Stimulated activated CD4-positive, alpha-beta T cell treated with anti-CD3 and anti-CD28 coated beads, Interleukin-4, amount 100 ng/mL, for 48 hours (primary cell): ENCODE results near the gene MAP2K5.
"Not testable (repeated sequence)": the region's sequence is repeated elsewhere in the genome, so short reads cannot be mapped to it uniquely, and the experiment has no call there.

Source experiments
- DNase-seq, 2 donors: peaks; one replicate each; pipeline ENCODE4 v3.0.0-alpha.2; 2020; ENCODE audit warnings: low read depth in 2 of 2

The MAP2K5 gene

DNA sequence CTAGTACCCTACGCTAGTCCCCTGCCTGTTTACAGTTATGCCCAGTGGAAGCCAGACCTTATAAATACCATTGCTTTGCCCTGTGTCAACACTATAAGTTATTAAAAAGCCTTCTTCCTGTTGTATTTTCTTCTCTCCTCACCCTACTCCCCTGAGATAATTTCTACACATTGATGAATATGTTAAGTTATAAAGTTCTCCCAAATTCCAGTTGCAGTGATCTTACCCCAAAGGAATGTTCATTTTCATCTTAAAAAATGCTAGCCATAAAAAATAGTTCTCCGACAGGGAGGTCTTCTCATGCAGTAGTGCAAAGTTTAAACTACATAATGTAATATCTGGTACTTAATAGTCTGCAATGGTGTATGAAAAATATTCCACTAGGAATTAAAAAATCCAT is 58.6 kb downstream of the MAP2K5 start:
- no peak for DNase-seq

GRCh38 chr15:67603063-67603462 is 60.6 kb downstream of the MAP2K5 start:
- no peak for DNase-seq

- no peak for DNase-seq
These were observed 63.4 kb downstream of the MAP2K5 start for GRCh38 chr15:67605871-67606270.

GRCh38 chr15:67606742-67607141 is 64.2 kb downstream of the MAP2K5 start:
- DNase-seq, result no peak

DNA sequence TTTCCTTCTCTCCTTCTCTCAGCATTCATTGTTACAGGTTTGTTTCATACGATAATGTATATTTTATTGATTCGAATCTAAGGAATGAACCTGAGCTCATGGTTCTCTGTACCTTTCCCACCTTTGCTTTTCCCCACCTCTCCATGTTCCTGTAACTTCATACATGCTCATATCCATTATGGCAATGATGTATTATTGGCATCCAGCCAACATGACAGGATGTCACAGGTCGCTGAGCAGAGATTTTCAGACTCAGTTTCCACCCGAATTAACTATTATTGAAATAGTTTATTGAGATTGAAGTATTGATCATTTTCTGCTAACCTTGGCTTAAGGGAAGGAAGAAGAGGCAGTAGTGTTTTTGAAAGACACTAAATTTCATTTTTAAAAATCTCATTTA is 64.8 kb downstream of the MAP2K5 start:
- no peak for DNase-seq

- no peak for DNase-seq
These were observed 65.6 kb downstream of the MAP2K5 start for GRCh38 chr15:67607959-67608637.

GRCh38 chr15:67608638-67608959 is 66.1 kb downstream of the MAP2K5 start:
- DNase-seq, result no peak

- no peak for DNase-seq
These were observed 69.2 kb downstream of the MAP2K5 start for GRCh38 chr15:67611370-67612369.

DNA sequence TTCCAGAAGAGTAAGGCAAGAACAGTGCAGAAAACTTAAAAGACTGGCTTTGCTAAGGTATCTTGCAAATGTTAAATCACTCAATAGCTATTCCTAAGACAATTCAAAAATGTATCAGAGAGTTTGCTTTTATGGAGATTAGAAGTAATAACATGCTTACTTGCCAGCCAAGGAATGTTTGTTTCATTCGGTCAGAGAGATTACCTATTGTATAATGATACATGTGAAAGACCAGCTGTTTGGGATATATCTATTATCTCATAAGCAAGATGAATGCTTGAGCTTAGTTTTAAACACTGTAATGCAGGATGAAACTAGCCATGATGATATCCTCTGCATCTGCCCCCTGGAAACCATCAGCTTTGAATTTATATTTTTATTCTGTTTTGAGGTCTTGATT is 70.7 kb downstream of the MAP2K5 start:
- DNase-seq, result no peak

DNA sequence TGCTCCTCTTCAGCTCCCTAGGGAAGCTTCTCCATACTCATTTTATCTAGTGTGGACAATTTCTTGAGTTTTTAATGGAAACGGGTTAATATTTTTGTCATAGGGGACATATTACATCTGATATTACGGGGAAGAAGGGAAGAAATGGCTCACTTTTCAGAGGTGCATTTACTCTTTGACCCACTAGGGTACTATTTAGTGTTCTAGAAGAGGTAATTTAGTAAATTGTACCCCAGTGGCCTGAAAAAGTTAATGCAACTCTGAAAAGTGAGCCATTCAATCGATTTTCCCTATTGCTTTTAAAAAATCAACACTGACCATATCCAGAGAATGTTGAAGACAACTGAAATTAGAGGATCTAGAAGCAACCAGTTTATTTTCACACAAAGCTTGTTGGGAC is 71.2 kb downstream of the MAP2K5 start:
- no peak for DNase-seq

DNA sequence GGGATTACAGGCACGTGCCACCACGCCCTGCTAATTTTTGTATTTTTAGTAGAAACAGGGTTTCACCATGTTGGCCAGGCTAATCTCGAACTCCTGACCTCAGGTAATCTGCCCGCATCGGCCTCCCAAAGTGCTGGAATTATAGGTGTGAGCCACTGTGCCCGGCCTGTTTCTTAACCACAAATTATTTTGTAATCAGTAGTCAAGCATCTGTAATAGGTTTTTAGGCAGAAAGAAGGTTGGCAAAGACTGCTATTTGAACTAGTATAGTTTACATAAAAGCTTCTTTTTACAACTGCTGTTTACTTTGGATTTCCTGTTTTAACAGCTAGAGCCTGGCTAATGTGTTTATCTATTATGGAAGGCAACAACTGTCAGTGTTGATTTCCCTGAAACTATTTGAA is 72.6 kb downstream of the MAP2K5 start:
- DNase-seq, result not testable (repeated sequence)

- DNase-seq, result no peak
These were observed 75.8 kb downstream of the MAP2K5 start for GRCh38 chr15:67618297-67618696.

- DNase-seq, result no peak
These were observed 79.6 kb downstream of the MAP2K5 start for GRCh38 chr15:67622110-67622509.

DNA sequence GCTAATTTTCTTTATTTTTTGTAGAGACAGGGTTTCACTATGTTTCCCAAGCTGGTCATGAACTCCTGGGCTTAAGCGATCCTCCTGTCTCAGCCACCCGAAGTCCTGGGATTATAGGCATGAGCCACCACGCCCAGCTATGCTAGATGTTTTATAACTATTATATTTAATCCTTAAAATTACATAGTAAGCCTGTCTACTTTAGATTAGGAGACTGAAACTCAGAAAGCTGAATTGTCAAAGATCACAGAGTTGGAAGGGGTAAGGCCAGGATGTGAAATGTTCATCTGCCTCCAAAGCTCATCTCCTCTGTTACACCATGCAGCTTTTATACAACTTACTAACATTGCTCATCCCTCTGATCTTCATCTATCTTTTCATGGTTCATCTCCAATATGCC is 89.8 kb downstream of the MAP2K5 start:
- DNase-seq, result no peak

GRCh38 chr15:67635950-67636349 is 93.4 kb downstream of the MAP2K5 start:
- DNase-seq, result not testable (repeated sequence)

DNA sequence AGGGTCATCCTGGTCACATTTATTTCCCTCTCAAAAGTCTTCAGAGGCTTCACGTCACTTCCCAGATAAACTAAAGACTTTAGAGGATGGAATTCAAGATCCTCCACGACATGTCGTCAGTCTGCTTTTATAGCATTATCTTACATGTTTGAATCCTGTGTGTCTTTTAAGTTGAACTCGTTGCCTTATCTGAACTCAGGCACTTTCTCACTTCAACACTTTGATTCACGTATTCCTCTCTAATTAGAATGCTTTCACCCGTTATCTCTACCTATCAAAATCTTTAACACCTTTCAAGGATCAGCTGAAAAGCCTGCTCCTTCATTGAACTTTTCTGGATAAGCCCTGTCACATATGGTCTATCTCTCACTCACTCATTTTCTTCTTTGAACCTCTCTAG is 97.1 kb downstream of the MAP2K5 start:
- no peak for DNase-seq

DNA sequence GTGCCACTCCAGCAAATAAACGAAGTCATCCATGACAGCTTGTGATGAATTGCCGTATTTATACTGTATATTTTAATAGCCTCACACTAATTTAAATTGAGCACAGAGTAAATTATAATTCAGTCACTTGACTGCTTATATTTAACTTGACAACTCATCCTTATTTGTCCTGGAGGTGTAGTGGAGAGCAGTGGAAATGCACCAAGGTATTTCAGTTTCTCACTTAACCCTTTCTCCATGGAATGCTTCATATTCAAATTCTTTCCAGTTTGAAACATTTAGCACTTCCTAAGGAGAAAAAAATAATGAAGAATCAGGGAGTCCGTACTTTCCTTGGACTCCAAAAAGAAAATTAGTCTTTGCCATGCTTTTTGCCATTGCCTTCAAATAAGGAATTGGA is 99.0 kb downstream of the MAP2K5 start:
- no peak for DNase-seq

DNA sequence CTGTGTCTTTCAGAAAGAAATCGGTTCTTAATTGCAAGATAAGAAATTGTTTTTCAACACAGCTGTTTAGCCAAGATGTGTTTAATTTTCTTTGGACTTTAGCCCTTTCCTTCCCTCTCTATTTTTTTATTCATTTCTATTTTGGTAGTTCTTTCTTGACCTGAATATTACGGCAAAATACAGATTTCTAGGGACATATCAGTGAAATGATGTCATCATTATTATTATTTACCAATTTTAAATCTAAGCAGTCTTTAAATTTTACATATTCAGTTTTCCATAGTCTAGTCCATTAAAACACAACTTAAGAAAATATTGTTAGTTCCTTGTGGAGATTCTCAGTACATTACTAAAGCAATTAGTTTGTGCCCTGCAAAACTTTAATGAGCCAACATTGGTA is 104.3 kb downstream of the MAP2K5 start:
- DNase-seq, result no peak

DNA sequence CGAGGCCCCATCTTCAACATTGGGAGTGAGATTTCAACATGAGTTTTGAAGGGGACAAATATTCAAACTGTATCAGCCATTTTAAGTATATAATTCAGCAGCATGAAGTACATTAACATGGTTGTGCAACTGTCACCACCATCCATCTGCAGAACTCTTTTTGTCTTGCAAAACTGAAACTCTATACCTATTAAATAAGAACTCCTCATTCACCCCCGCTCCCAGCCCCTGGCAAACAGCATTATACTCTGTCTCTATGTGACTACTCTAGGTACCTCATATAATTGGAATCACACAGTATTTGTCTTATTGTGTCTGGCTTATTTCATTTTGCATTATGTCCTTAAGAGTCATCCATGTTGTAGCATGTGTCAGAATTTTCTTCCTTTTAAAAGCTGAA is 110.1 kb downstream of the MAP2K5 start:
- no peak for DNase-seq

GRCh38 chr15:67660446-67660845 is 117.9 kb downstream of the MAP2K5 start:
- no peak for DNase-seq

- no peak for DNase-seq
These were observed 118.5 kb downstream of the MAP2K5 start for GRCh38 chr15:67660874-67661606.

DNA sequence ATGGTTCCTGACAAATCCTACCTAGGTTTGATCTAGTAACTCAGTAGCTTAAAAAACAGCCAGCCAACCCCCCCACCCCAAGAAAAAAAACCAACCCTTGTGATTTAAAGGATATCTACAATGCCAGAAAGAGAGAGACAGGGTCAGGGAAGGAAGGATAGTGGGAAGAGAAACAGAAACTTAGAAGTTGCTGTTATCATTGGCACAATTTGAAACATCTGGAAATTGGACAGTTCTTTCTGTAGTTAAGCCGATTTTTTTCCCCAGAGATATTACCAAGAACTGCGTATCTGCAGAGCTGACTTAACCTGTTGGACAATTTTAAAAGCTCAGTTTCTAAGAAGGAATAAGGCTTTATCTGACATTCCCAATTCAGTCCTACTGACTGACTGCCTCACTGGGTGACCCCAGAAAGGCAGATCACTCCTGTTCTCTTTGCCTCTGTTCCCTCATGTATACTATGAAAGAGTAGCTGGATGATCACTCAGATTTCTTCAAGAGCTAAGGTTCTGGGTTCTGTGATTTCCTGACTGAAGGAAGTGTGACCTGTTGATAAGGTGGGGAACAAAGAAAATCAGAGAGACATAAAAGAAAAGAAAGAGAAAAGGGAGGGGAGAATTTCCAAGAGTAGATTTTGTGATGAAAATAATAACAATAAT is 128.3 kb downstream of the MAP2K5 start:
- no peak for DNase-seq
